Astrocyte of the spinal cord (primary cell): ENCODE measurements around the gene FAM168A.

ENCODE experiments used
- DNase-seq: peaks from one replicate; pipeline ENCODE4 v3.0.0; 2011; ENCODE audit warnings: low read depth, low spot score
- H3K4me3 ChIP-seq: 2 replicates; pipeline ENCODE4 v1.5.1; 2011; ENCODE audit warnings: low read depth, mild to moderate bottlenecking, low read length, moderate library complexity
- CTCF ChIP-seq: IDR thresholded peaks from 2 replicates; pipeline ENCODE4 v1.5.1; 2012; ENCODE audit warnings: low read depth, mild to moderate bottlenecking, low read length, inconsistent platforms
- in situ Hi-C: cut with HindIII; loops from 2 replicates; pipeline ENCODE4 v1.10.0; 2017; ENCODE audit warnings: low sequenced_read_pairs

The FAM168A gene

GRCh38 chr11:73382183-73382582, 215.7 kb downstream of the FAM168A start:
- DNase-seq = no peak
- no peak for TF ChIP-seq CTCF
- H3K4me3 ChIP-seq = no peak overlapping the region
- in situ Hi-C loops = no loop called here

GRCh38 chr11:73381589-73381988, 216.3 kb downstream of the FAM168A start:
- DNase-seq = no peak
- in situ Hi-C loops = no loop called here
- TF ChIP-seq CTCF = no peak
- H3K4me3 ChIP-seq = no peak overlapping the region

- H3K4me3 ChIP-seq = no peak overlapping the region
Observed at GRCh38 chr11:73380897-73381410, 217.0 kb downstream of the FAM168A start.

GRCh38 chr11:73380331-73380730, 217.6 kb downstream of the FAM168A start:
- TF ChIP-seq CTCF = no peak
- DNase-seq = no peak
- in situ Hi-C loops = no loop called here
- H3K4me3 ChIP-seq = no peak overlapping the region

More at GRCh38 chr11:73380897-73381410, 217.0 kb downstream of the FAM168A start:
- no peak for TF ChIP-seq CTCF
- in situ Hi-C loops = no loop called here
- DNase-seq = no peak

- no peak overlapping the region for H3K4me3 ChIP-seq
- in situ Hi-C loops = no loop called here
- TF ChIP-seq CTCF = no peak
- DNase-seq = no peak
Observed at GRCh38 chr11:73379189-73379880, 218.6 kb downstream of the FAM168A start.

GRCh38 chr11:73376803-73377629, 220.9 kb downstream of the FAM168A start:
- in situ Hi-C loops = no loop called here
- DNase-seq = peak; percentile 54
- H3K4me3 ChIP-seq = peak overlapping the region; percentile 66
- TF ChIP-seq CTCF = no peak
